ENCODE results near the gene TBC1D5.
"Not testable (repeated sequence)": the region's sequence is repeated elsewhere in the genome, so short reads cannot be mapped to it uniquely, and the experiment has no call there.

The TBC1D5 gene

DNA sequence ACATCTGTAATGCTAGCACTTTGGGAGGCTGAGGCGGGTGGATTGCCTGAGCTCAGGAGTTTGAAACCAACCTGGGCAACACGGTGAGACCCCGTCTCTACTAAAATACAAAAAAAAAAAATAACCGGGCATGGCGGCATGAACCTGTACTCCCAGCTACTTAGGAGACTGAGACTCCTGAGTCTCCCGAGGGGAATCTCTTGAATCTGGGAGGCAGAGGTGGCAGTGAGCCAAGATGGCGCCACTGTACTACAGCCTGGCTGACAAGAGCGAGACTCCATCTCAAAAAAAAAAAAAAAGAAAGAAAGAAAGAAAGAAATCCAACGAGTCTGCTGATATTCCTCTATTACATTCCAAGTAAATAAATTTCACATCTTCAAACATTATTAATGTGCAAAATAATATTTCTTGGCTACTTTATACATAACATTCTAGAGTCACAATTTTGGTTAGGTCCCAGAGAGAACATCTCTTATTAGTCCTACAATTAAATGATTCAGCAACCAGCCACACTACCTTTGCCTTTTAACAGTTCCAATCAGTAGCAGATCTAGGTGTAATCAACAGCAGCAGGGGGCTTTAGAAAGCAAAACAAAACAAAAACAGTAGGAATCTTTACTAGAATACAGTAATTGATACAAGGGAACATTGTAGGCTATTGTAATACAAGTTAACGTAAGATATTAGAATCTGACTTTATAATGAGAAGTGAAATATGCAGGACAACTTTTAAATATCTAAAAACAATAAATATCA is 195.8 kb downstream of the TBC1D5 start:
- Mint-ChIP-seq H3K36me3 (peaks cover 23% of the 10 kb centered on the region), H3K4me1 (peaks cover 10% of the 10 kb centered on the region), H3K27me3 (no peaks in the 10 kb centered on the region), H3K4me3 (no peak overlapping the region), H3K27ac (no peak overlapping the region), H3K9me3 (no peaks in the 10 kb centered on the region)
- ATAC-seq: no peak

GRCh38 chr3:17544632-17545031 is 197.8 kb downstream of the TBC1D5 start:
- H3K4me1 Mint-ChIP-seq: peaks cover 4% of the 10 kb centered on the region
- H3K36me3 Mint-ChIP-seq: peaks cover 41% of the 10 kb centered on the region
- no peaks in the 10 kb centered on the region for H3K9me3 Mint-ChIP-seq
- H3K27ac Mint-ChIP-seq: no peak overlapping the region
- no peaks in the 10 kb centered on the region for H3K27me3 Mint-ChIP-seq
- no peak for ATAC-seq
- no peak overlapping the region for H3K4me3 Mint-ChIP-seq

DNA sequence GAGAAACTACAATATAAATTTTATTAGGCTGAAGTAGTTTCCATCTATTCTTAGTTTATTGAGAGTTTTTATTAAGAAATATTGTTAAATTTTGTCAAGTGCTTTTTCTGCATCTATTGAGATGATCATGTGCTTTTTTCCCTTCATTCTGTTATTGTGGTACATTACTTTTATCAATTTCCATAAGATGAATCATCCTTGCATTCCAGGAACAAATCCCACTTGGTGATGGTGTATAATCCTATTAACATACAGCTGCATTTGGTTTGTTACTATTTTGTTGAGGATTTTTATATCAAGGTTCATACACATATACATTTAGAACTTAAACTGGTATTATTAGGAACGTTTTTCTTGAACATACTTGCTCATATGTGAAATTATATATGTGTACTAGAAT is 199.8 kb downstream of the TBC1D5 start:
- Mint-ChIP-seq H3K9me3 (no peaks in the 10 kb centered on the region), H3K36me3 (peaks cover 47% of the 10 kb centered on the region), H3K4me1 (peaks cover 9% of the 10 kb centered on the region), H3K27ac (no peak overlapping the region), H3K27me3 (no peaks in the 10 kb centered on the region), H3K4me3 (no peak overlapping the region)
- no peak for ATAC-seq

- no peak for ATAC-seq
- Mint-ChIP-seq H3K36me3 (peaks cover 40% of the 10 kb centered on the region), H3K27ac (no peak overlapping the region), H3K9me3 (no peaks in the 10 kb centered on the region), H3K27me3 (no peaks in the 10 kb centered on the region), H3K4me3 (no peak overlapping the region), H3K4me1 (peaks cover 11% of the 10 kb centered on the region)
These were observed 203.0 kb downstream of the TBC1D5 start for GRCh38 chr3:17539436-17539835.

DNA sequence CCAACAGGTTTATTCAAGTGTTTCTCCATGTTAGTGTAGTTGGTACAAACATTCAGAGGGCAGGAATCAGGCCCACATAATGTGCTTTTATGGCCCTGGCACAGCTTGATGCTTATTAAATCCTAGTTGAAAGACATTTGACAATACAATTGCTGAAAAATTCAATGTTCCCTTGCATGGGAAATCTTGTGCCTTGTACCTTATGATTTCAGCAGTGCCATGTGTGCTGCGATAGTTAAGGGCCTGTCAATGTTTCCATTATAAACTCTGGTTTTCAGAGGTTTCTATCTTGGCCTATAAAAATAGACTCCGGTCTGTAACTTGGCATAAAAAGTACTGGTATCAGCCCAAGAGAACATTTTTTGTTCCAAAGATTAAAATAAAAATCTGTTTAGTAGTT is 207.2 kb downstream of the TBC1D5 start:
- Mint-ChIP-seq H3K4me1 (peaks cover 9% of the 10 kb centered on the region), H3K9me3 (peaks cover 11% of the 10 kb centered on the region), H3K36me3 (peaks cover 33% of the 10 kb centered on the region), H3K27ac (no peak overlapping the region), H3K4me3 (no peak overlapping the region), H3K27me3 (no peaks in the 10 kb centered on the region)
- no peak for ATAC-seq

DNA sequence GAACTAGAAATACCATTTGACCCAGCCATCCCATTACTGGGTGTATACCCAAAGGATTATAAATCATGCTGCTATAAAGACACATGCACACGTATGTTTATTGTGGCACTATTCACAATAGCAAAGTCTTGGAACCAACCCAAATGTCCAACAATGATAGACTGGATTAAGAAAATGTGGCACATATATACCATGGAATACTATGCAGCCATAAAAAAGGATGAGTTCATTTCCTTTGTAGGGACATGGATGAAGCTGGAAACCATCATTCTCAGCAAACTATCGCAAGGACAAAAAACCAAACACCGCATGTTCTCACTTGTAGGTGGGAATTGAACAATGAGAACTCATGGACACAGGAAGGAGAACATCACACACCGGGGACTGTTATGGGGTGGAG is 210.0 kb downstream of the TBC1D5 start:
- ATAC-seq, H3K27me3 Mint-ChIP-seq, H3K27ac Mint-ChIP-seq, H3K4me3 Mint-ChIP-seq: not testable (repeated sequence)
- H3K9me3 Mint-ChIP-seq: peaks cover 11% of the 10 kb centered on the region
- peaks cover 23% of the 10 kb centered on the region for H3K36me3 Mint-ChIP-seq
- peaks cover 17% of the 10 kb centered on the region for H3K4me1 Mint-ChIP-seq

- Mint-ChIP-seq H3K4me3 (no peak overlapping the region), H3K36me3 (peaks cover 34% of the 10 kb centered on the region), H3K27me3 (no peaks in the 10 kb centered on the region), H3K27ac (no peak overlapping the region), H3K9me3 (peaks cover 11% of the 10 kb centered on the region), H3K4me1 (peaks cover 25% of the 10 kb centered on the region)
- ATAC-seq: no peak
These were observed 212.8 kb downstream of the TBC1D5 start for GRCh38 chr3:17529677-17530076.

GRCh38 chr3:17518189-17519059 is 224.0 kb downstream of the TBC1D5 start:
- H3K9me3 Mint-ChIP-seq: no peaks in the 10 kb centered on the region
- ATAC-seq: no peak

GRCh38 chr3:17515445-17516234 is 226.8 kb downstream of the TBC1D5 start:
- peaks cover 39% of the 10 kb centered on the region for H3K4me1 Mint-ChIP-seq
- no peaks in the 10 kb centered on the region for H3K9me3 Mint-ChIP-seq
- H3K4me3 Mint-ChIP-seq: no peak overlapping the region
- no peak for ATAC-seq
- no peaks in the 10 kb centered on the region for H3K27me3 Mint-ChIP-seq
- H3K27ac Mint-ChIP-seq: no peak overlapping the region
- H3K36me3 Mint-ChIP-seq: peaks cover 20% of the 10 kb centered on the region

More at GRCh38 chr3:17518189-17519059, 224.0 kb downstream of the TBC1D5 start:
- Mint-ChIP-seq H3K27ac (no peak overlapping the region), H3K36me3 (peaks cover 25% of the 10 kb centered on the region), H3K27me3 (no peaks in the 10 kb centered on the region), H3K4me3 (no peak overlapping the region), H3K4me1 (peaks cover 44% of the 10 kb centered on the region)

GRCh38 chr3:17514597-17514996 is 227.8 kb downstream of the TBC1D5 start:
- Mint-ChIP-seq H3K27me3 (no peaks in the 10 kb centered on the region), H3K9me3 (no peaks in the 10 kb centered on the region), H3K27ac (no peak overlapping the region), H3K4me3 (no peak overlapping the region), H3K4me1 (peaks cover 39% of the 10 kb centered on the region), H3K36me3 (peaks cover 14% of the 10 kb centered on the region)
- ATAC-seq: no peak

GRCh38 chr3:17510265-17510664 is 232.2 kb downstream of the TBC1D5 start:
- no peaks in the 10 kb centered on the region for H3K9me3 Mint-ChIP-seq
- no peaks in the 10 kb centered on the region for H3K36me3 Mint-ChIP-seq
- peaks cover 12% of the 10 kb centered on the region for H3K4me1 Mint-ChIP-seq
- no peaks in the 10 kb centered on the region for H3K27me3 Mint-ChIP-seq
- H3K27ac Mint-ChIP-seq: no peak overlapping the region
- no peak for ATAC-seq
- H3K4me3 Mint-ChIP-seq: no peak overlapping the region

GRCh38 chr3:17508180-17508752 is 234.2 kb downstream of the TBC1D5 start:
- Mint-ChIP-seq H3K27me3 (no peaks in the 10 kb centered on the region), H3K4me1 (peaks cover 6% of the 10 kb centered on the region), H3K27ac (no peak overlapping the region), H3K4me3 (no peak overlapping the region), H3K36me3 (no peaks in the 10 kb centered on the region), H3K9me3 (no peaks in the 10 kb centered on the region)
- no peak for ATAC-seq

DNA sequence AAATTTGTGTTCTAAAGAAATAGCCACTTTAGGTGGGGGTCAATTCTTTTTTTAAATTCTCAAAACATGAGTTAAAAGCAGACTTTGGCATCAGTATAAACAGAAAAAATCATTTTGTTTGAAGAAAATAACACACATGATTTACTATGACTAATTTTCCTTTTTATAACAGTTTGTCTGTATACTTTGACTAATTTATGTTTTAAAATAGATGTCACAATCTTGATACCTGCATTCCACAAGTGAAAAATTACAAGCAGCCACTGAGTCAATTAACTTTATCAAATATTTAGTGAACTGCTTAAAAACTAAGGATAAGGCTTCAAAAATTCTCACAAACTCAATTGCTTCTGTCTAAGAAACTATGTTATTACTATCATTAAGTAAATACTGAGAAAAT is 235.0 kb downstream of the TBC1D5 start:
- Mint-ChIP-seq H3K36me3 (no peaks in the 10 kb centered on the region), H3K4me1 (peaks cover 6% of the 10 kb centered on the region), H3K9me3 (no peaks in the 10 kb centered on the region), H3K27ac (no peak overlapping the region), H3K27me3 (no peaks in the 10 kb centered on the region), H3K4me3 (no peak overlapping the region)
- ATAC-seq: no peak

GRCh38 chr3:17505856-17506255 is 236.6 kb downstream of the TBC1D5 start:
- Mint-ChIP-seq H3K9me3 (no peaks in the 10 kb centered on the region), H3K4me1 (peaks cover 6% of the 10 kb centered on the region), H3K36me3 (no peaks in the 10 kb centered on the region), H3K27me3 (no peaks in the 10 kb centered on the region), H3K27ac (no peak overlapping the region), H3K4me3 (no peak overlapping the region)
- no peak for ATAC-seq

- Mint-ChIP-seq H3K27me3 (no peaks in the 10 kb centered on the region), H3K9me3 (no peaks in the 10 kb centered on the region), H3K36me3 (peaks cover 7% of the 10 kb centered on the region), H3K27ac (no peak overlapping the region), H3K4me3 (no peak overlapping the region), H3K4me1 (peaks cover 5% of the 10 kb centered on the region)
- no peak for ATAC-seq
These were observed 240.7 kb downstream of the TBC1D5 start for GRCh38 chr3:17501745-17502144.

Measured in stimulated activated memory B cell treated with anti-CD40 and anti-IgM and Interleukin-4, amounts not matched to agents 10 μg/mL and 1 μg/mL and 100 μg/mL, for 72 hours (primary cell).